SK-N-SH (cell line): ENCODE measurements around the gene OR52A1. TPM values are rescaled to one million over a fixed set of nuclear protein-coding genes. Genes with fewer than 3 reads are reported as not detected.

Experiments
- CTCF ChIA-PET: fragments of 300-600, 350-600 bp; formaldehyde crosslinking; extraction: SDS; loops from one replicate; lab custom pipeline; 2021; lab: Yijun Ruan, JAX
- POLR2A ChIA-PET: fragments of 350-600 bp; sonication (Branson Sonifier 250); formaldehyde crosslinking; extraction: SDS; loops from one replicate; lab custom pipeline; 2020; ENCODE audit warnings: antibody characterized with exemption, inconsistent platforms; lab: Yijun Ruan, JAX
- DNase-seq: peaks from one replicate; pipeline ENCODE4 v3.0.0; 2012
- H2AFZ ChIP-seq: fragments of 200-600 bp; sonication (generic); 2 replicates; pipeline ENCODE4 v1.8.1; 2016; ENCODE audit warnings: antibody characterized with exemption, mild to moderate bottlenecking, low read depth
- H3F3A ChIP-seq: fragments of 200-600 bp; sonication (generic); replicated peaks from 2 replicates; pipeline ENCODE3; 2016; ENCODE audit warnings: antibody characterized with exemption, mild to moderate bottlenecking; ENCODE audit not compliant: insufficient read depth
- H3K27ac ChIP-seq, 2 experiments: fragments of 200-500 bp in 1 of 2; fragments of 200-600 bp in 1 of 2; sonication (Bioruptor generic) in 1 of 2; sonication (generic), shearing (Covaris generic) in 1 of 2; 2 replicates each; pipeline versions ENCODE4 v1.5.1 to v1.6.1; 2014 to 2016; ENCODE audit warnings: low read depth in 2 of 2, inconsistent platforms in 1 of 2, low read length in 1 of 2, mild to moderate bottlenecking in 1 of 2, mixed read lengths in 1 of 2
- H3K27me3 ChIP-seq: fragments of 200-600 bp; sonication (generic), shearing (Covaris generic); 2 replicates; pipeline ENCODE4 v1.6.1; 2016; ENCODE audit warnings: mixed run types; ENCODE audit not compliant: insufficient read depth
- H3K36me3 ChIP-seq, 2 experiments: fragments of 200-500 bp in 1 of 2; fragments of 200-600 bp in 1 of 2; sonication (Bioruptor generic) in 1 of 2; sonication (generic) in 1 of 2; replicated peaks in 1 of 2; 2 replicates each; pipeline versions ENCODE3 to v1.5.1; 2014 to 2016; ENCODE audit warnings: low read length in 1 of 2, mild to moderate bottlenecking in 1 of 2; ENCODE audit not compliant: insufficient read depth in 2 of 2, control insufficient read depth in 1 of 2
- H3K4me1 ChIP-seq, 2 experiments: fragments of 200-500 bp in 1 of 2; fragments of 200-600 bp in 1 of 2; sonication (Bioruptor generic) in 1 of 2; sonication (generic), shearing (Covaris generic) in 1 of 2; 2 replicates each; pipeline versions ENCODE4 v1.5.1 to v1.6.1; 2014 to 2016; ENCODE audit warnings: low read depth in 1 of 2, low read length in 1 of 2, mixed run types in 1 of 2; ENCODE audit not compliant: insufficient read depth in 2 of 2, control insufficient read depth in 1 of 2
- H3K4me2 ChIP-seq: fragments of 200-600 bp; sonication (generic), shearing (Covaris generic); 2 replicates; pipeline ENCODE4 v1.6.1; 2017; ENCODE audit warnings: mixed run types
- H3K4me3 ChIP-seq, 2 experiments: fragments of 200-500 bp in 1 of 2; fragments of 200-600 bp in 1 of 2; sonication (Bioruptor generic) in 1 of 2; sonication (generic), shearing (Covaris generic) in 1 of 2; 2 replicates each; pipeline versions ENCODE4 v1.5.1 to v1.8.1; 2014 to 2016; ENCODE audit warnings: low read depth in 2 of 2, inconsistent platforms in 1 of 2, low read length in 1 of 2, mild to moderate bottlenecking in 1 of 2, mixed read lengths in 1 of 2, moderate library complexity in 1 of 2
- H3K79me2 ChIP-seq: fragments of 200-600 bp; sonication (generic); 2 replicates; pipeline ENCODE4 v1.8.1; 2017; ENCODE audit warnings: mild to moderate bottlenecking; ENCODE audit not compliant: insufficient read depth
- H3K9ac ChIP-seq: fragments of 200-600 bp; sonication (generic); 2 replicates; pipeline ENCODE4 v1.6.1; 2017; ENCODE audit warnings: mixed run types
- H3K9me2 ChIP-seq: fragments of 200-600 bp; sonication (generic); 2 replicates; pipeline ENCODE4 v1.6.1; 2017; ENCODE audit warnings: mixed run types
- H3K9me3 ChIP-seq: fragments of 200-600 bp; sonication (generic); 2 replicates; pipeline ENCODE4 v1.6.1; 2017; ENCODE audit warnings: mixed run types, mild to moderate bottlenecking, moderate library complexity
- H4K20me1 ChIP-seq: fragments of 200-600 bp; sonication (generic); 2 replicates; pipeline ENCODE4 v1.6.1; 2017; ENCODE audit warnings: mild to moderate bottlenecking, mixed run types; ENCODE audit not compliant: insufficient read depth
- EP300 ChIP-seq, 2 experiments: IDR thresholded peaks; 2 replicates each; pipeline versions ENCODE4 v1.4.0 to v1.6.1; 2012; ENCODE audit warnings: borderline replicate concordance in 1 of 2, low read depth in 1 of 2, low read length in 1 of 2
- FOXJ3 ChIP-seq: sonication (generic); formaldehyde crosslinking; IDR thresholded peaks from 2 replicates; pipeline ENCODE4 v1.5.1; 2020; ENCODE audit warnings: mild to moderate bottlenecking, missing genetic modification reagents
- FOXM1 ChIP-seq: IDR thresholded peaks from 2 replicates; pipeline ENCODE4 v1.4.0; 2012; ENCODE audit warnings: low read depth, mild to moderate bottlenecking
- GATA2 ChIP-seq: sonication (generic); formaldehyde crosslinking; IDR thresholded peaks from 2 replicates; pipeline ENCODE4 v1.5.0; 2020; ENCODE audit warnings: mild to moderate bottlenecking, missing genetic modification reagents
- MXI1 ChIP-seq: IDR thresholded peaks from 2 replicates; pipeline ENCODE4 v1.6.1; 2012; ENCODE audit warnings: mild to moderate bottlenecking, low read depth, low read length, improper control_type of control experiment
- NFIC ChIP-seq: IDR thresholded peaks from 2 replicates; pipeline ENCODE4 v1.4.0; 2012; ENCODE audit warnings: borderline replicate concordance
- POLR2AphosphoS5 ChIP-seq: IDR thresholded peaks from 2 replicates; pipeline ENCODE4 v1.6.1; 2012; ENCODE audit warnings: low read depth, low read length
- RAD21 ChIP-seq: IDR thresholded peaks from 2 replicates; pipeline ENCODE4 v1.6.1; 2012; ENCODE audit warnings: mild to moderate bottlenecking, low read length
- RFX5 ChIP-seq: IDR thresholded peaks from 2 replicates; pipeline ENCODE4 v1.6.1; 2012; ENCODE audit warnings: mild to moderate bottlenecking, improper control_type of control experiment, low read length
- SIN3A ChIP-seq: IDR thresholded peaks from 2 replicates; pipeline ENCODE4 v1.6.1; 2012; ENCODE audit warnings: low read depth, mild to moderate bottlenecking, low read length, moderate library complexity, borderline replicate concordance
- WGBS: methylation state at CpG from one replicate; pipeline ENCODE4 v1.1.6; 2017; ENCODE audit warnings: low lambda C conversion rate; 5-methylcytosine and 5-hydroxymethylcytosine counted together
- polyA plus RNA-seq, 3 experiments: library from polyadenylated mRNA; depleted of rRNA; stranded (reverse); fragments of >200 nt; gene quantifications; 2 replicates each; pipeline ENCODE4 v1.2.3, GENCODE V29; 2012
- TF ChIP-seq, protein P1 (sequence below): IDR thresholded peaks from 2 replicates; pipeline ENCODE4; 2012
- TF ChIP-seq, protein P2 (sequence below): IDR thresholded peaks from 2 replicates; pipeline ENCODE4 v1.4.0; 2012; ENCODE audit warnings: low read depth
- TF ChIP-seq, protein P3 (sequence below): IDR thresholded peaks from 2 replicates; pipeline ENCODE4 v1.4.0; 2012; ENCODE audit warnings: low read depth, borderline replicate concordance
- TF ChIP-seq, protein P4 (sequence below): fragments of 150-350 bp; IDR thresholded peaks from 2 replicates; pipeline ENCODE4 v1.6.1; 2017; ENCODE audit warnings: antibody characterized with exemption, low read length, low read depth, borderline replicate concordance
- TF ChIP-seq, protein P5 (sequence below): IDR thresholded peaks from 2 replicates; pipeline ENCODE4 v1.6.1; 2012; ENCODE audit warnings: mild to moderate bottlenecking, low read depth, low read length, moderate library complexity
- TF ChIP-seq, protein P6 (sequence below): fragments of 150-350 bp; IDR thresholded peaks from 2 replicates; pipeline ENCODE4 v1.6.1; 2016; ENCODE audit warnings: mild to moderate bottlenecking, low read depth, low read length

OR52A1 gene
- polyA plus RNA-seq (2012; rRNA removed), result not detected in 2 replicates
- not detected in 2 replicates for polyA plus RNA-seq (2012; cell fraction: cytosol; rRNA removed)
- polyA plus RNA-seq (2012; cell fraction: nucleus; rRNA removed), result not detected in 2 replicates

DNA sequence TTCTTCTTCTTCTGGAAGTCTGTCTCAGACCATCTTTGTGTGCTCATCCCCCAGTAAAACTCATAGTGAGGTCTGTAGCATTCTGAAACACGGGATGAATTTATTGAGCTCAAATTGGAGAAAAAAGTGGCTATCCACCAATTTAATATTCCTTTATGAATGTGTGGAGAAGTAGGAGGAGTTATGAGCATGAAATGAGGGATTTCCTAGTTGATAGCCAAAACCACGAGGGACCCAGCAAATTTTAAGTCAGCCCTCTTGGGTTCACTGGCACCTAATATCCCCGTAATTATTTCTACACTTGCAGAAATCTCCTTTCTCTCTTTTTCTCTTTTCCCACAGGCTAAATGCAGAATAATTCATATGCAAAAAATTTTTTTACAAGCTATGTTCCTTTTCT lies at the start of gene OR52A1:
TSS of gene OR52A1 (minus strand) at position 101 of the 400 bp plus-strand sequence. CDS start 2,388 bp downstream, outside the sequence.
- Histone ChIP-seq H4K20me1 (no peaks in the 10 kb centered on the region), H3K27ac (no peak within 1 kb of the TSS), H3K9ac (no peak within 1 kb of the TSS), H3K9me3 (no peaks in the 10 kb centered on the region), H3K9me2 (no peaks in the 10 kb centered on the region), H3K4me2 (no peak within 1 kb of the TSS), H3K79me2 (no peaks in the 10 kb centered on the region), H2AFZ (no peak within 1 kb of the TSS), H3F3A (no peaks in the 10 kb centered on the region), H3K4me1 (no peaks in the 10 kb centered on the region), H3K36me3 (no peaks in the 10 kb centered on the region), H3K4me3 (no peak within 1 kb of the TSS), H3K27me3 (no peaks in the 10 kb centered on the region)
- no peak for DNase-seq
- POLR2A ChIA-PET, result no interaction called here
- CTCF ChIA-PET, result no interaction called here
- 0% methylated on average over 3 of the region's 3 CpGs for WGBS
- TF ChIP-seq GATA2 (CRISPR knock-in tag) (no peak), MXI1 (no peak), RFX5 (no peak), RAD21 (no peak), FOXJ3 (CRISPR knock-in tag) (no peak), FOXM1 (no peak), EP300 (IDR thresholded peaks at IDR 0.05; ENCODE audit: borderline replicate concordance in 1 of 2, low read depth in 1 of 2, low read length in 1 of 2) (no peak), NFIC (no peak), SIN3A (no peak), POLR2AphosphoS5 (no peak)
- TF ChIP-seq, protein P1, sequence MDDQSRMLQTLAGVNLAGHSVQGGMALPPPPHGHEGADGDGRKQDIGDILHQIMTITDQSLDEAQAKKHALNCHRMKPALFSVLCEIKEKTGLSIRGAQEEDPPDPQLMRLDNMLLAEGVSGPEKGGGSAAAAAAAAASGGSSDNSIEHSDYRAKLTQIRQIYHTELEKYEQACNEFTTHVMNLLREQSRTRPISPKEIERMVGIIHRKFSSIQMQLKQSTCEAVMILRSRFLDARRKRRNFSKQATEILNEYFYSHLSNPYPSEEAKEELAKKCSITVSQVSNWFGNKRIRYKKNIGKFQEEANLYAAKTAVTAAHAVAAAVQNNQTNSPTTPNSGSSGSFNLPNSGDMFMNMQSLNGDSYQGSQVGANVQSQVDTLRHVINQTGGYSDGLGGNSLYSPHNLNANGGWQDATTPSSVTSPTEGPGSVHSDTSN, result no peak
- TF ChIP-seq, protein P2, sequence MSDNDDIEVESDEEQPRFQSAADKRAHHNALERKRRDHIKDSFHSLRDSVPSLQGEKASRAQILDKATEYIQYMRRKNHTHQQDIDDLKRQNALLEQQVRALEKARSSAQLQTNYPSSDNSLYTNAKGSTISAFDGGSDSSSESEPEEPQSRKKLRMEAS, result no peak
- TF ChIP-seq, protein P3, sequence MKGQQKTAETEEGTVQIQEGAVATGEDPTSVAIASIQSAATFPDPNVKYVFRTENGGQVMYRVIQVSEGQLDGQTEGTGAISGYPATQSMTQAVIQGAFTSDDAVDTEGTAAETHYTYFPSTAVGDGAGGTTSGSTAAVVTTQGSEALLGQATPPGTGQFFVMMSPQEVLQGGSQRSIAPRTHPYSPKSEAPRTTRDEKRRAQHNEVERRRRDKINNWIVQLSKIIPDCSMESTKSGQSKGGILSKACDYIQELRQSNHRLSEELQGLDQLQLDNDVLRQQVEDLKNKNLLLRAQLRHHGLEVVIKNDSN, result no peak
- TF ChIP-seq, protein P4, sequence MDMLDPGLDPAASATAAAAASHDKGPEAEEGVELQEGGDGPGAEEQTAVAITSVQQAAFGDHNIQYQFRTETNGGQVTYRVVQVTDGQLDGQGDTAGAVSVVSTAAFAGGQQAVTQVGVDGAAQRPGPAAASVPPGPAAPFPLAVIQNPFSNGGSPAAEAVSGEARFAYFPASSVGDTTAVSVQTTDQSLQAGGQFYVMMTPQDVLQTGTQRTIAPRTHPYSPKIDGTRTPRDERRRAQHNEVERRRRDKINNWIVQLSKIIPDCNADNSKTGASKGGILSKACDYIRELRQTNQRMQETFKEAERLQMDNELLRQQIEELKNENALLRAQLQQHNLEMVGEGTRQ, result no peak
- TF ChIP-seq, protein P5, sequence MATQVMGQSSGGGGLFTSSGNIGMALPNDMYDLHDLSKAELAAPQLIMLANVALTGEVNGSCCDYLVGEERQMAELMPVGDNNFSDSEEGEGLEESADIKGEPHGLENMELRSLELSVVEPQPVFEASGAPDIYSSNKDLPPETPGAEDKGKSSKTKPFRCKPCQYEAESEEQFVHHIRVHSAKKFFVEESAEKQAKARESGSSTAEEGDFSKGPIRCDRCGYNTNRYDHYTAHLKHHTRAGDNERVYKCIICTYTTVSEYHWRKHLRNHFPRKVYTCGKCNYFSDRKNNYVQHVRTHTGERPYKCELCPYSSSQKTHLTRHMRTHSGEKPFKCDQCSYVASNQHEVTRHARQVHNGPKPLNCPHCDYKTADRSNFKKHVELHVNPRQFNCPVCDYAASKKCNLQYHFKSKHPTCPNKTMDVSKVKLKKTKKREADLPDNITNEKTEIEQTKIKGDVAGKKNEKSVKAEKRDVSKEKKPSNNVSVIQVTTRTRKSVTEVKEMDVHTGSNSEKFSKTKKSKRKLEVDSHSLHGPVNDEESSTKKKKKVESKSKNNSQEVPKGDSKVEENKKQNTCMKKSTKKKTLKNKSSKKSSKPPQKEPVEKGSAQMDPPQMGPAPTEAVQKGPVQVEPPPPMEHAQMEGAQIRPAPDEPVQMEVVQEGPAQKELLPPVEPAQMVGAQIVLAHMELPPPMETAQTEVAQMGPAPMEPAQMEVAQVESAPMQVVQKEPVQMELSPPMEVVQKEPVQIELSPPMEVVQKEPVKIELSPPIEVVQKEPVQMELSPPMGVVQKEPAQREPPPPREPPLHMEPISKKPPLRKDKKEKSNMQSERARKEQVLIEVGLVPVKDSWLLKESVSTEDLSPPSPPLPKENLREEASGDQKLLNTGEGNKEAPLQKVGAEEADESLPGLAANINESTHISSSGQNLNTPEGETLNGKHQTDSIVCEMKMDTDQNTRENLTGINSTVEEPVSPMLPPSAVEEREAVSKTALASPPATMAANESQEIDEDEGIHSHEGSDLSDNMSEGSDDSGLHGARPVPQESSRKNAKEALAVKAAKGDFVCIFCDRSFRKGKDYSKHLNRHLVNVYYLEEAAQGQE, result no peak
- TF ChIP-seq, protein P6, sequence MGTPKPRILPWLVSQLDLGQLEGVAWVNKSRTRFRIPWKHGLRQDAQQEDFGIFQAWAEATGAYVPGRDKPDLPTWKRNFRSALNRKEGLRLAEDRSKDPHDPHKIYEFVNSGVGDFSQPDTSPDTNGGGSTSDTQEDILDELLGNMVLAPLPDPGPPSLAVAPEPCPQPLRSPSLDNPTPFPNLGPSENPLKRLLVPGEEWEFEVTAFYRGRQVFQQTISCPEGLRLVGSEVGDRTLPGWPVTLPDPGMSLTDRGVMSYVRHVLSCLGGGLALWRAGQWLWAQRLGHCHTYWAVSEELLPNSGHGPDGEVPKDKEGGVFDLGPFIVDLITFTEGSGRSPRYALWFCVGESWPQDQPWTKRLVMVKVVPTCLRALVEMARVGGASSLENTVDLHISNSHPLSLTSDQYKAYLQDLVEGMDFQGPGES, result no peak
